AG04450 (cell line): ENCODE results near the gene TPBGL. TPM values are rescaled to one million over a fixed set of nuclear protein-coding genes. Genes with fewer than 3 reads are reported as not detected.

Source experiments
- CTCF ChIA-PET: fragments of 300-600, 350-600 bp; formaldehyde crosslinking; extraction: SDS; loops from one replicate; lab custom pipeline; 2022; ENCODE audit warnings: antibody characterized with exemption, inconsistent platforms; lab: Charles Lee
- POLR2A ChIA-PET: fragments of 350-600 bp; formaldehyde crosslinking; extraction: SDS; loops from one replicate; lab custom pipeline; 2021; ENCODE audit warnings: antibody characterized with exemption, inconsistent platforms; lab: Yijun Ruan, JAX
- DNase-seq: peaks from one replicate; pipeline ENCODE4 v3.0.0-alpha.2; 2011; ENCODE audit warnings: low read depth, low spot score
- H3K27ac ChIP-seq: one replicate; pipeline ENCODE4 v1.5.1; 2012; ENCODE audit warnings: low read depth, low read length, control low read depth
- H3K27me3 ChIP-seq: one replicate; pipeline ENCODE4 v1.6.0; 2012; ENCODE audit warnings: low read length; ENCODE audit not compliant: control insufficient read depth, insufficient read depth
- H3K4me3 ChIP-seq: 2 replicates; pipeline ENCODE4 v1.5.1; 2011; ENCODE audit warnings: mild to moderate bottlenecking, low read depth, low read length, control low read depth
- H3K9me3 ChIP-seq: 2 replicates; pipeline ENCODE4 v1.5.1; 2012; ENCODE audit warnings: low read length; ENCODE audit not compliant: control insufficient read depth, insufficient read depth
- CTCF ChIP-seq: IDR thresholded peaks from 2 replicates; pipeline ENCODE4 v1.5.1; 2011; ENCODE audit warnings: low read depth, low read length, control low read depth, inconsistent platforms
- polyA plus RNA-seq: library from polyadenylated mRNA; depleted of rRNA; stranded (reverse); fragments of >200 nt; gene quantifications from 2 replicates; pipeline ENCODE4 v1.2.3, GENCODE V29; 2011; rRNA removed

Gene TPBGL
- polyA plus RNA-seq, 1 experiment: not detected

DNA sequence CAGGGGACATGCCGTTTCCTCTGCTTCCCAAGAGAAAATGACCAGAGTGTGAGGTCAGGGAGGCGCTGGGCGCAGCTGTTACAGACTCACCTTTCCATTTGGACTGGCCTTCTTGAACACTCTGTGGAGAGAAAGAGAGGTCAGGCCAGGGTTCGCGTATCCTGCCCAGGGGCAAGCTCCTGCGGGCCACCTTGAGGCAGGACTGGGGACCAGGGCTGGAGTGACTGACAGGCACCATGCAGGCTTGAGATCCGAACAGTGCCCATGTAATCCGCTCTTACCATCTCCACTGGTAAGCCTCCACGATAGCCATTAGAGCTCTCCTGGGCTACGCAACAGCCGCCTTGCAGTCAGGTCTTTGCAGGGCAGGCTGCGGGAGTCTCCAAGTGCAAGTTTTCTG, 49.3 kb downstream of the TPBGL start:
- ChIA-PET POLR2A (no interaction called here), CTCF (interaction anchor here (1.7 kb wide), 1 partner anchor 9 kb away, joined by 4 read pairs; no protein-coding TSS in a partner anchor)
- Histone ChIP-seq H3K9me3 (no peaks in the 10 kb centered on the region), H3K27ac (no peak overlapping the region), H3K27me3 (no peaks in the 10 kb centered on the region), H3K4me3 (no peak overlapping the region)
- DNase-seq: no peak
- TF ChIP-seq CTCF: no peak

- CTCF ChIA-PET: no interaction called here
- POLR2A ChIA-PET: no interaction called here
Observed at GRCh38 chr11:75291741-75292140, 51.2 kb downstream of the TPBGL start.

GRCh38 chr11:75292943-75293342, 52.4 kb downstream of the TPBGL start:
- ChIA-PET CTCF (no interaction called here), POLR2A (no interaction called here)
- Histone ChIP-seq H3K27ac (no peak overlapping the region), H3K4me3 (no peak overlapping the region), H3K27me3 (no peaks in the 10 kb centered on the region), H3K9me3 (no peaks in the 10 kb centered on the region)
- no peak for DNase-seq
- no peak for TF ChIP-seq CTCF

More at GRCh38 chr11:75291741-75292140, 51.2 kb downstream of the TPBGL start:
- no peaks in the 10 kb centered on the region for H3K27me3 ChIP-seq
- no peak overlapping the region for H3K4me3 ChIP-seq
- no peak for DNase-seq
- TF ChIP-seq CTCF: no peak
- H3K9me3 ChIP-seq: no peaks in the 10 kb centered on the region
- H3K27ac ChIP-seq: no peak overlapping the region

Other genes with a start within 250 kb of the TPBGL start
- not detected in 2 replicates for gene OR2AT4, start 143.9 kb upstream of the TPBGL start, polyA plus RNA-seq
- not detected in 2 replicates for gene SLCO2B1, start 89.7 kb upstream of the TPBGL start, polyA plus RNA-seq
- 36.9 and 43.8 TPM in 2 replicates for gene ARRB1, start 110.9 kb downstream of the TPBGL start, polyA plus RNA-seq
- gene RPS3, start 158.7 kb downstream of the TPBGL start, polyA plus RNA-seq: 2,915 and 3,250 TPM in 2 replicates
- gene KLHL35, start 192.4 kb downstream of the TPBGL start, polyA plus RNA-seq: 0.81 and 1.0 TPM in 2 replicates